ENCODE results near the gene IFT25.
A peak's percentile ranks its signal among the peaks of the same experiment; 100 is the strongest.
"Not testable (repeated sequence)": the region's sequence is repeated elsewhere in the genome, so short reads cannot be mapped to it uniquely, and the experiment has no call there.

The IFT25 gene
- total RNA-seq, result 8.9 to 21.3 reads per million in 2 donors

- DNase-seq, result peak; percentile 100
Measured at GRCh38 chr1:53945433-53946251, at the start of gene IFT25. TSS of gene IFT25 (minus strand) at chr1:53945699. CDS start at chr1:53940082, 5,617 bp downstream.

DNA sequence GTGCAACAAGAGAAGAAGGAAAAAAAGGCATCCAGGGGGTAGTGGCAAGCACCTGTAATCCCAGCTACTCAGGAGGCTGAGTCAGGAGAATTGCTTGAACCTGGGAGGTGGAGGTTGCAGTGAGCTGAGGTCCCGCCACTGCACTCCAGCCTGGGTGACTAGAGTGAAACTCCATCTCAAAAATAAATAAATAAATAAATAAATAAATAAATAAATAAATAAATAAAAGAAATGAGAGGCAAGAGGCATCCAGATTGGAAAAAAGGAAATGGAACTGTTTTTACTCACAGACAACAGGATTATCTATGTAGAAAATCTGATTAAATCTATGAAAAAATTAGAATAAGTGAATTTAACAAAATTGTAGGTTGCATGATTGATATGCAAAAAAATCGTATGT is 49.0 kb upstream of the IFT25 start:
- not testable (repeated sequence) for DNase-seq

DNA sequence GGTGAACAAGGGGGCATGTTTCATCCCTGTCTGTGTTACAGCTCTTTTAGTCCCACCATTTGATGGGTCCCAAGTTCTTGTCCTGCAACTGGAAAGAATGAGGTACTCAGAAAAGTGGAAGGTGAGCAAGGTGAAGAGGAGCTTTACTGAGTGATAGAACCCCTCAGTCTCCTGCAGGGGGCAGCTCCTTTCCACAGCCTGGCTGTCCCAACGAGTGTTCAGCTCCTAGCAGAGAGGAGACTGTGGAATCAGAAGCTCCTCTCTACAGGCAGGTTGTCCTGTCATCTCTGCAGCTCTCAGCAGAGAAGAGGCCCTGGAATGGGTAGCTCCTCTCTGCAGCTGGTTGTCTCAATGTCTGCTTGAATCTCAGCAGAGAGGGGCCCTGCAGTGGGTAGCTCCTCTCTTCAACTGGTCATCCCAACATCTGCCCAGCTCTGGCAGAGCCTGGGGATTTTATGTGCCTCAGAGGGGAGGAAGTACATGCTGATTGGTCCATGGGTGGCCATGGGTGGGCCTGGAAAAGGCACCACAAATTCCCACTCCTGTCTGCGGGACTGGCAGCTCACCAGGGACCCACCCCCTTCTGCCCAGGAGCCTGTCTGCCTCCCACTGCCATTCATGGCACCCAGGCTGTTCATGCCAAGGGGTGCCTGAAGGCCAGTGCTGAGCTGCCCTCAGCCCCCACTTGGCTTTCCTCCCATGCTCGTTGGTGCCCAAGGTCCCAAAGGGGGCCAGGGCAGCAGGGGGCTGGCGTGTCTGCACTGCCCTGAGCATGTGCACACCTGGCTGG is 46.8 kb upstream of the IFT25 start:
- DNase-seq, result no peak

- DNase-seq, result no peak
Measured at GRCh38 chr1:53987880-53988279, 42.4 kb upstream of the IFT25 start.

DNA sequence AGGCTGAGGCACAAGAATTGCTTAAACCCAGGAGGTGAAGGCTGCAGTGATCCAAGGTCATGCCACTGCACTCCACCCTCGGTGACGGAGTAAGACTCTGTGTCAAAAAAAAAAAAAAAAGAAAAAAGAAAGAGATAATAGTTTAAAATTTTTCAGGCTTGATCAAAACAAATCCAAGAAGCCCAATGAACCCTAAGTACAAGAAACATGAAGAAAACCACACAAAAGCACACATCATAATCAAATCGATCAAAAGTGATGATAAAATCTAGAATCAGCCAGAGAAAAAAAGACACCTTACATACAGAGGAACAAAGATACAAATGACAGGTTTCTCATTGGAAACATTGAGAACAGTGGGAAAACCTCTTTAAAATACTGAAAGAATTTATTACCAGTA is 41.0 kb upstream of the IFT25 start:
- DNase-seq, result no peak

DNA sequence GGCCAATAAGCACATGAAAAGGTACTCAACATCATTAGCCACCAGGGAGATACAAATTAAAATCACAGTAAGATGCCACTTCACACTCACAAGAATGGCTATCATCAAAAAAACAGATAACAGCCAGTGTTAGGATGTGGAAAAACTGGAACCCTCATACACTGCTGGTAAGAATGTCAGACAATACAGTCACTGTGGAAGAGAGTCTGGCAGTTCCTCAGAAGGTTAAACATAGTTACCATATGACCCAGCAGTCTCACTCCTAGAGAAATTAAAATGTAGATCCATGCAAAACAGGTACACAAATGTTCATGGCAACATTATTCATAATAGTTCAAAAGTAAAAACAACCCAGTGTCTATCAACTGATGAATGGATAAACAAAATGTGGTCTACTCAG is 39.2 kb upstream of the IFT25 start:
- no peak for DNase-seq

- no peak for DNase-seq
Measured at GRCh38 chr1:53982763-53983104, 37.2 kb upstream of the IFT25 start.

DNA sequence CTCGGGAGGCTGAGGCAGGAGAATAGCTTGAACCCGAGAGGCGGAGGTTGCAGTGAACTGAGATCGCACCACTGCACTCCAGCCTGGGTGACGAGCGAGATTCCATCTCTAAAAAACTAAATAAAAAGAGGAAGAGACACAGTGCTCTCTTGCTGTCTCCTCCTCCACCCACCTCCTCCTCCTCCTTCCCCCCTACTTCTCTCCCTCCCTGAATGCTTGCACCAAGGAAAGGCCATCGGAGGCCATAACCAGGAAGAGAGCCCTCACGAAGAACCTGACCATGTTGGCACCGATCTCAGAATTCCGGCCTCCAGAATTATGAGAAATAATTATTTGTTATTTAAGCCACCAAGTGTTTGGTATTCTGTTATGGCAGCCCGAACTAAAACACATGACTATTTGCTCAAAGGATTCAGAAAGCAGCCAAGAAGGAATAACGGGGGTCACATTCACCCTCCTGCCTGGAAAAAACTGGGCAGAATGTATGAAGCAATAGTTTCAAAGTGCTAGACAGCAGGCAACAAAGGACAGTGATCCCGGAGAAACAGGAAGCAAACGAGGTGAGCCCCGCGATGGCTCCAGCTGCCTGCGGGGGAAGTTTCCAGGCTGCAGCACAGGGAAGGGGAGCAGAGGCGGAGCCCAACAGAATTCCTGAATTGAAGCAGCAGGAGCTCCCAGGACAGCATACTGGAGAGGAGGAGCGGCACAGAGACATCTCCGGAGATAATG is 36.7 kb upstream of the IFT25 start:
- no peak for DNase-seq

DNA sequence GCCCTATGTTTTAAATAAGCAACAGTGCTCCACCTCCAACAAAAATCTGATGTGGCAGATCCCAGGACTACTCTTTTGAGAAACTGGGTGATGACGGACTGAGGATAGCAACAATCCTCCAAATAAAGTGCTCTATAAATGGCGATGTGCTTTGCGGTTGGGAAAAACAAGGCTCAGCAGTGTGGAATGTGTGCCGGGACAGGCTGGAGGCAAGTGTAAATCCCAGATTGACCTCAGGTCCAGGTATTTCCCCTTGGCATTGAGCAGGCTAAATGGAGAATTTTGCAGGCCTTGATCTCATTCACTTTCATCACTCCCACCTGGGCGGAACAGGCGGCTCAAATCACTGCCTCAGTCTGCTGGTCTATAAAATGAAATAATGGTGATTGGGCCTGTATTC is 35.7 kb upstream of the IFT25 start:
- no peak for DNase-seq

DNA sequence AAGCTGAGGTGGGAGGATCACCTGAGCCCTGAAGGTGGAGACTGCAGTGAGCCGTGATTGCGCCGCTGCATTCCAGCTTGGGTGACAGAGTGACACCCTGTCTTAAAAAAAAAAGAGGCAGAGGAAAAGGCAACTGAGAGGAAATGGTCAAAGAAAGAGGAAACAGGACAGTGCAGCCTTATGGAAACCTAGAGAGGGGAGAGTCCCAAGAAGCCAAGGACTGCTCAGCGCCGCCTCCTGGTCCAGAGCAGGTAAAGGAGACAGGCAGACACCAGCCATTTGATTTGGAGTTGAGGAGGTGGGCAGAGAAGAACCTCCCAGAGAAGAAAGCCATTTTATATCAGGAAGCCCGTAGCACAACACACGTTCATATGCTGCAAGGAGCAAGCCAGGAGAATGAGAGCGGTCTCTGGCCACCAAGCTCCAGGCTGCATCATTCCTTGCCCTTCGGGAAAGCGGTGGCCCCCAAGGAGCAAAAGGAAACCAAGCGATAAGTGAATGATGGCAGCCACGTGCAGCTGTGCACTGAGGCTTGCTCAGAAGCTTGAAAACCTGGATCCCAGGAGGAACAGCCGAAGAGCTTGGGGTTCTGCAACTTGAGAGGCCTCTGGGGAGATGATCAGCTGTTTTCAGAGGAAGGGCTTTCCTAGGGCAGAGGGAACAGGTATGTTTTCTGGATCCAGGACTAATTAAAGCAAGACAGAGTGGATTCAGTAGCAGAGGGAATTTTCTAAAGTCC is 34.4 kb upstream of the IFT25 start:
- no peak for DNase-seq

DNA sequence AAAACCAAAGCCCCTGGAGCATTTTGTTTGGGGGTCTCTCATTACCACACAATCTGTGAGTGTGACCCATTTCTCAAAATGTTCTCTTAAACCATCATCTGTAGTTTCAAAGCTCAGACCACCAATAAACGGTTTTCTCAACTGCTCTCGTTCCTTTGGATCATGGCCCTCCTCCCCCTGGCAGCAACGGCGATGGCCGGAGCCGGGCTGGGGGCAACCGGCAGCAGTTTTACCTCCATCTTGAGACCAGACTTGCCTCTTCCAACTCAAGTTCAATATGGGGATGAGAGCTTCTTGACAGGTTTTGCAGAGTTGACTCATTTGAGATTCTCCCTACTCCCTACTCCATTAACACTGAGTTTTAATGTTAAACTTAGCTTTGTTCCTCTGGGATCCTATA is 30.4 kb upstream of the IFT25 start:
- no peak for DNase-seq

- no peak for DNase-seq
Measured at GRCh38 chr1:53971718-53972117, 26.2 kb upstream of the IFT25 start.

DNA sequence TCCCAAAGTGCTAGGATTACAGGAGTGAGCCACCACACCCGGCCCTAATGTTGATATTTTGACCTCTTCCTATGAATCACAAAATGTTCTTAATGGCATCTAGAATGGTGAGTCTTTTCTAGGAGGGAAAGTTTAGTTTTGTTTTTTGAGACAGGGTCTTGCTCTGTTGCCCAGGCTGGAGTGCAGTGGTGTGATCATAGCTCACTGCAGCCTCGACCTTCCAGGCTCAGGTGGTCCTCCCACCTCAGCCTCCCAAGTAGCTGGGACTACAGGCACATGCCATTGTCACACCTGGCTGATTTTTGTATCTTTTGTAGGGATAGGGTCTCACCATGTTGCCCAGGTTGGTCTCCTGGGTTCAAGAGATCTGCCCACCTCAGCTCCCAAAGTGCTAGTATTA is 23.8 kb upstream of the IFT25 start:
- DNase-seq, result not testable (repeated sequence)

GRCh38 chr1:53968125-53968513 is 22.6 kb upstream of the IFT25 start:
- DNase-seq, result no peak

- DNase-seq, result no peak
Measured at GRCh38 chr1:53967409-53968124, 22.1 kb upstream of the IFT25 start.

GRCh38 chr1:53966794-53967193 is 21.3 kb upstream of the IFT25 start:
- no peak for DNase-seq

DNA sequence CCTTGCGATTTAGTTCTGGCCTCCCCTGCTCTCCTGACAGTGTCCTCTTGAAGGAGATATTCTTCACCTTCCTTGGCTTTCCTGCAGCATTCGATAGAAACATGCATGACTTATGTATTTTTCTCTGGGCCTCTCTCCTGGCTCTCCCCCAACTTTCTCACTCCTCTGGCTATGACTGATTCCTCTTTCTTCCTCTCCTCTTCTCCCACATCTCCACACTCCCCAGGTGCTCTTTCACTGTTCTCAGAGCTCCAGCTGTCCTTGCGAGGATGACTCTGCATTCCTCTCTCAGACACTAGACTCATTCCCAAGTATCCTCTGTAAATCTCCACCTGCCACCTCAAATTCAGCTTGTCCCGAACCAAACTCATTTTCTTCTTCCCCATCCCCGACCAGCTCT is 18.6 kb upstream of the IFT25 start:
- no peak for DNase-seq

GRCh38 chr1:53963460-53963859 is 18.0 kb upstream of the IFT25 start:
- DNase-seq, result no peak

GRCh38 chr1:53962395-53962794 is 16.9 kb upstream of the IFT25 start:
- no peak for DNase-seq

DNA sequence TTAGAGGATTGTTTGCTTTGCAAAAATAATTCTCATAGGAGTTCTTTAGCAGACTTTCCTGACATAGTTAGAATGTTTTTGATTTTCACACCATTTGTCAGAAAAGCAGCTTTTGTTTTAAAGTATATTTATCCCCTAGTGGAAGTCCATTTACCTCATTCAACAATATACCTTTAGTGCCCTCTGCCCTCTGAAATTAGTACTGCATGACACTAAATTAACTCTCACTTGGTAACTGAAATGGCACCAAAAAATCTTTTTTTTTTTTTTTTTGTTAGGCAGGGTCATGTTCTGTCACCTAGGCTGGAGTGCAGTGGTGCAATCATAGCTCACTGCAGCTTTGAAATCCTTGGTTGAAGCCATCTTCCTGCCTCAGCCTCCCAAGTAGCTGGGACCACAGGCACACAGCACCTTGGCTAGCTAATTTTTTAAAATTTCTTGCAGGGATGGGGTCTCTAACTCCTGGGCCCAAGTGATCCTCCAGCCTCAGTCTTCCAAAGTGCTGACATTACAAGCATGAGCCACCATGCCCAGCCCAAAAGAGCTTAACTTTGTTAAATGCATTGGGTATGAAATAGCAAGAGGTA is 14.3 kb upstream of the IFT25 start:
- DNase-seq, result no peak

GRCh38 chr1:53957194-53957818 is 11.8 kb upstream of the IFT25 start:
- DNase-seq, result no peak

All from T-helper 9 cell (primary cell).